Keratinocyte (primary cell): Measurements from ENCODE around the gene SYPL1. TPM values are rescaled to one million over a fixed set of nuclear protein-coding genes. Genes with fewer than 3 reads are reported as not detected.

ENCODE experiments used
- DNase-seq: peaks from one replicate; pipeline ENCODE4 v3.0.0-alpha.2; 2011; ENCODE audit warnings: low read depth, missing footprints, low spot score
- FAIRE-seq: peaks from 2 replicates; lab custom pipeline; 2011; peaks lifted over from hg19 to GRCh38; lab: Jason Lieb, UNC
- H2AFZ ChIP-seq: 2 replicates; pipeline ENCODE4 v1.6.0; 2012; ENCODE audit warnings: low read length, control low read depth, inconsistent platforms; ENCODE audit not compliant: control insufficient read depth
- H3K27ac ChIP-seq: 2 replicates; pipeline ENCODE4 v1.5.1; 2011; ENCODE audit warnings: low read length; ENCODE audit not compliant: control insufficient read depth, insufficient read depth
- H3K27me3 ChIP-seq: 3 replicates; pipeline ENCODE4 v1.6.0; 2011; ENCODE audit warnings: low read length; ENCODE audit not compliant: control insufficient read depth, insufficient read depth; ENCODE audit errors: extremely low read depth
- H3K36me3 ChIP-seq, 2 experiments: 2 replicates in 1 of 2; 3 replicates in 1 of 2; pipeline ENCODE4 v1.5.1; 2011; ENCODE audit warnings: low read length in 2 of 2, mild to moderate bottlenecking in 1 of 2; ENCODE audit not compliant: control insufficient read depth in 2 of 2, insufficient read depth in 2 of 2; ENCODE audit errors: extremely low read depth in 1 of 2
- H3K4me1 ChIP-seq: 3 replicates; pipeline ENCODE4 v1.5.1; 2011; ENCODE audit warnings: low read length; ENCODE audit not compliant: control insufficient read depth, insufficient read depth; ENCODE audit errors: extremely low read depth
- H3K4me2 ChIP-seq: 3 replicates; pipeline ENCODE4 v1.6.0; 2011; ENCODE audit warnings: low read depth, low read length; ENCODE audit not compliant: control insufficient read depth, insufficient read depth; ENCODE audit errors: extremely low read depth
- H3K4me3 ChIP-seq, 3 experiments: fragments of 200-600 bp in 1 of 3; sonication (generic) in 1 of 3; 2 replicates in 2 of 3; 3 replicates in 1 of 3; pipeline ENCODE4 v1.5.1; 2011 to 2016; ENCODE audit warnings: low read length in 3 of 3, mild to moderate bottlenecking in 3 of 3, control low read depth in 2 of 3, inconsistent platforms in 1 of 3, low read depth in 1 of 3, mixed read lengths in 1 of 3, mixed run types in 1 of 3, moderate library complexity in 1 of 3; ENCODE audit not compliant: control insufficient read depth in 2 of 3, insufficient read depth in 2 of 3; ENCODE audit errors: extremely low read depth in 1 of 3
- H3K79me2 ChIP-seq: 2 replicates; pipeline ENCODE4 v1.6.0; 2012; ENCODE audit warnings: low read length; ENCODE audit not compliant: control insufficient read depth, insufficient read depth
- H3K9ac ChIP-seq: 3 replicates; pipeline ENCODE4 v1.6.0; 2011; ENCODE audit warnings: low read length; ENCODE audit not compliant: control insufficient read depth, insufficient read depth; ENCODE audit errors: extremely low read depth
- H3K9me1 ChIP-seq: 3 replicates; pipeline ENCODE4 v1.6.0; 2011; ENCODE audit warnings: low read length; ENCODE audit not compliant: control insufficient read depth, insufficient read depth; ENCODE audit errors: extremely low read depth
- H3K9me3 ChIP-seq: 2 replicates; pipeline ENCODE4 v1.5.1; 2012; ENCODE audit warnings: low read depth, low read length; ENCODE audit not compliant: control insufficient read depth
- H4K20me1 ChIP-seq: 3 replicates; pipeline ENCODE4 v1.6.0; 2011; ENCODE audit warnings: low read length; ENCODE audit not compliant: control insufficient read depth, insufficient read depth; ENCODE audit errors: extremely low read depth
- EZH2 ChIP-seq: IDR thresholded peaks from one replicate; pipeline ENCODE4 v1.6.1; 2012; ENCODE audit warnings: inconsistent platforms, mild to moderate bottlenecking, low read length, moderate library complexity
- dilution Hi-C: fragments of 300-500 bp; cut with MboI; formaldehyde crosslinking; loops from one replicate; pipeline ENCODE4 v1.7.0; 2020; ENCODE audit warnings: low sequenced_read_pairs; ENCODE audit not compliant: extremely low pct_ligation_motif_present
- polyA plus RNA-seq, 5 experiments: library from polyadenylated mRNA; depleted of rRNA in 3 of 5; stranded (reverse) in 3 of 5; stranded (forward) in 1 of 5; unstranded in 1 of 5; fragments of >200 nt; gene quantifications; 1 replicate in 1 of 5; 2 replicates in 3 of 5; 3 replicates in 1 of 5; pipeline versions ENCODE4 v1.2.1 to v1.2.3, GENCODE V29; 2011 to 2012; ENCODE audit warnings: missing spikeins in 2 of 5, low read depth in 1 of 5, low replicate concordance in 1 of 5
- TF ChIP-seq, protein P1 (sequence below), 3 experiments: IDR thresholded peaks in 1 of 3; conservative IDR thresholded peaks in 1 of 3; optimal IDR thresholded peaks in 1 of 3; 2 replicates in 2 of 3; 3 replicates in 1 of 3; pipeline versions ENCODE3 to v1.5.1; 2011; ENCODE audit warnings: low read length in 3 of 3, mild to moderate bottlenecking in 3 of 3, moderate library complexity in 2 of 3, control low read depth in 1 of 3, inconsistent platforms in 1 of 3; ENCODE audit not compliant: insufficient read depth in 2 of 3; ENCODE audit errors: extremely low read depth in 1 of 3

Gene SYPL1
- polyA plus RNA-seq, 1 donor (not counting 4 experiments of a cell fraction or from before 2014, with no cell fraction given): 254 TPM

DNA sequence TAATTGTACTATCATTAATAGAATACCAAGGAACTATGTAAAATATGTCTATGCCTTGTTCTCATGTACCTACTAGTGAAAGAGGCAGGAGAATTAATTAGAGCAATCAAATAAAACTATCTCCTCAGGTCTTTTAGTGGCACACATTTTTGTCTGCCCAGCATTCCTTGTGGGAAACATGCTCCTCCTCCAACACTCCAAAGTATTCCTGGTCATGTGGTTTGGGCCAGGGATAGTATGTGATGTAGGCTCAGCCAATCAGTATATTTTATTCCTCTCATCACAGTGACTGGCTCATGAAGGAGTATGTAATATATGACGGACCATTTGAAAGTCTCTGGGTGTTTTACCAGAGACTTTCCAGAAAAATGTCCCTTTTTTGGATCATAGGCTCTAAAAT, 16.7 kb upstream of the SYPL1 start:
- no peak for FAIRE-seq
- DNase-seq: no peak
- no peak overlapping the region for H3K4me2 ChIP-seq
- no peak overlapping the region for H3K4me3 ChIP-seq
- H3K27me3 ChIP-seq: no peaks in the 10 kb centered on the region
- H4K20me1 ChIP-seq: no peaks in the 10 kb centered on the region
- no peaks in the 10 kb centered on the region for H3K9me1 ChIP-seq
- H2AFZ ChIP-seq: no peak overlapping the region
- TF ChIP-seq, protein P1, sequence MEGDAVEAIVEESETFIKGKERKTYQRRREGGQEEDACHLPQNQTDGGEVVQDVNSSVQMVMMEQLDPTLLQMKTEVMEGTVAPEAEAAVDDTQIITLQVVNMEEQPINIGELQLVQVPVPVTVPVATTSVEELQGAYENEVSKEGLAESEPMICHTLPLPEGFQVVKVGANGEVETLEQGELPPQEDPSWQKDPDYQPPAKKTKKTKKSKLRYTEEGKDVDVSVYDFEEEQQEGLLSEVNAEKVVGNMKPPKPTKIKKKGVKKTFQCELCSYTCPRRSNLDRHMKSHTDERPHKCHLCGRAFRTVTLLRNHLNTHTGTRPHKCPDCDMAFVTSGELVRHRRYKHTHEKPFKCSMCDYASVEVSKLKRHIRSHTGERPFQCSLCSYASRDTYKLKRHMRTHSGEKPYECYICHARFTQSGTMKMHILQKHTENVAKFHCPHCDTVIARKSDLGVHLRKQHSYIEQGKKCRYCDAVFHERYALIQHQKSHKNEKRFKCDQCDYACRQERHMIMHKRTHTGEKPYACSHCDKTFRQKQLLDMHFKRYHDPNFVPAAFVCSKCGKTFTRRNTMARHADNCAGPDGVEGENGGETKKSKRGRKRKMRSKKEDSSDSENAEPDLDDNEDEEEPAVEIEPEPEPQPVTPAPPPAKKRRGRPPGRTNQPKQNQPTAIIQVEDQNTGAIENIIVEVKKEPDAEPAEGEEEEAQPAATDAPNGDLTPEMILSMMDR (optimal IDR thresholded peaks at IDR 0.05 in 1 of 3, IDR thresholded peaks at IDR 0.05 in 1 of 3, conservative IDR thresholded peaks at IDR 0.05 in 1 of 3; ENCODE audit: extremely low read depth in 1 of 3, insufficient read depth in 2 of 3, low read length in 3 of 3): no peak
- no peak for TF ChIP-seq EZH2
- dilution Hi-C loops: no loop called here
- no peak overlapping the region for H3K27ac ChIP-seq
- peaks cover 5% of the 10 kb centered on the region for H3K4me1 ChIP-seq
- no peak overlapping the region for H3K9ac ChIP-seq
- H3K9me3 ChIP-seq: no peaks in the 10 kb centered on the region
- H3K79me2 ChIP-seq: no peaks in the 10 kb centered on the region
- H3K36me3 ChIP-seq: no peaks in the 10 kb centered on the region

DNA sequence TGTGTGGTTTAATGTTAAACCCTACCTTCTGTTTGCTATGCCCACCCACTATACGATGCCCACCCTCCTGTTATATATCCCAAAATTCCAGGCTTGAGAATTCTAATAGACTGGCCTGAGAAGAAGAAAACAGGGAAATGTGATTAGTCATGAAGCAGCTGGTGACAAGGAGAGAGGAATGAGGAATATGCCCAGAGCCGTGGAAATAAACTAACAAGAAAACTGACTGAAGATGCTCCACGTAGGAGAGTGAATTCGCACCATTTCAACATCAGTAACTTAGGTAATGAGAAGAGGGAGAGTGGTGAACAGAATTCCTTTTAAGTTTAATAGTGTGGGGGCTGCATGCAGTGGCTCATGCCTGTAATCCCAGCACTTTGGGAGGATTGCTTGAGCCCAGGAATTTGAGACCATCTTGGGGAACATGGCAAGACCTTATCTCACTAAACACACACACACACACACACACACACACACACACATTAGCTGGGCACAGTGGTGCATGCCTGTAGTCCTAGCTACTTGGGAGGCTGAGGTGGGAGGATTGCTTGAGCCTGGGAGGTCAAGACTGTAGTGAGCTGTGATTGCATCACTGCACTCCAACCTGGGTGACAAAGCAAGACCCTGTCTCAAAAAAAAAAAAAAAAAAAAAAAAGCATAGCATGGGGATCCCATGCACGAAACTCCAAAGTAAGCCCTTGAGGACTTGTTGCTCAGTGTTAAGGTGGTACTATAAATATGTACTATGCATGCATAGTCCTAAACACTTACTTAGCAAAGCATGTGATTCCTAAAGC, 16.1 kb upstream of the SYPL1 start:
- no peaks in the 10 kb centered on the region for H3K9me1 ChIP-seq
- dilution Hi-C loops: no loop called here
- H3K27ac ChIP-seq: no peak overlapping the region
- FAIRE-seq (no peak), DNase-seq (no peak)
- no peak overlapping the region for H2AFZ ChIP-seq
- no peak overlapping the region for H3K4me3 ChIP-seq
- TF ChIP-seq, protein P1 (optimal IDR thresholded peaks at IDR 0.05 in 1 of 3, IDR thresholded peaks at IDR 0.05 in 1 of 3, conservative IDR thresholded peaks at IDR 0.05 in 1 of 3; ENCODE audit: extremely low read depth in 1 of 3, insufficient read depth in 2 of 3, low read length in 3 of 3): no peak
- no peak for TF ChIP-seq EZH2
- H3K4me1 ChIP-seq: peaks cover 5% of the 10 kb centered on the region
- H3K9ac ChIP-seq: no peak overlapping the region
- no peaks in the 10 kb centered on the region for H3K27me3 ChIP-seq
- H3K4me2 ChIP-seq: no peak overlapping the region
- no peaks in the 10 kb centered on the region for H4K20me1 ChIP-seq
- H3K79me2 ChIP-seq: no peaks in the 10 kb centered on the region
- no peaks in the 10 kb centered on the region for H3K9me3 ChIP-seq
- H3K36me3 ChIP-seq: no peaks in the 10 kb centered on the region
